ENCODE measurements around the gene APBA2. TPM values are rescaled to one million over a fixed set of nuclear protein-coding genes. Genes with fewer than 3 reads are reported as not detected.

The APBA2 gene
- total RNA-seq, 1 donor from 2014 or later, result 35.8 TPM

DNA sequence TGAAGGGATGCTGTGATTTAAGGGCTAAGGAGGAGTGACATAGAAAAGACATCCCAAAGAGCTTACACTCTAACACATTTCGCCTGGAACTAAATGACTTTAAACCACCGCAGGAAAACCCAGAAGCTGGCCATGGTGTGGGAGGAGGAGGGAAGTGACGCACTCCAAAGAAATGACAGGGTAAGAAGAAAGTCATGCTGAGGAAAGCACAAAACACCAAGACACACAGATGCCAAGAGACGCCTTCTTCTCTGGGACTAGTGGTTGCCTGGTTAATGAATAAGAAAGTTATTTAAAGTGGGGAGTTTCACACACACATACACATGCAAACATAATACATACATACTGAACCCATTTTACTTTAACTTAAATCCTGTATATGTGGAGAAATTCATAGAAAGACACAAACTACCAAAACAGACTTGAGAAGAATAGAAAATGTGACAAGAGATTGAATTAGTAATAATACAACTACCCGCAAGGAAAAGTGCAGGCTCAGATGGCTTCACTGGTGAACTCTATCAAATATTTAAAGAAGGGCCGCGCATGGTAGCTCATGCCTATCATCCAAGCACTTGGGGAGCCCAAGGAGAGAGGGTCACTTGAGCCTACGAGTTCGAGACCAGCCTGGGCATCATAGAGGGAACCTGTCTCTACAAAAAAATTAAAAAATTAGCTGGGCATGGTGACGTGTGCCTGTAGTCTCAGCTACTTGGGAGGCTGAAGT lies 258.3 kb downstream of the APBA2 start:
- no peak for TF ChIP-seq CTCF (IDR thresholded peaks at IDR 0.05)
- no peak for TF ChIP-seq EZH2 (IDR thresholded peaks at IDR 0.05)
- TF ChIP-seq EZH2phosphoT487 (IDR thresholded peaks at IDR 0.05), result no peak
- Mint-ChIP-seq H3K27me3 (ENCODE audit: insufficient read depth, low read depth) (peaks cover 6% of the 10 kb centered on the region), H3K4me3 (no peak overlapping the region), H3K36me3 (peaks cover 2% of the 10 kb centered on the region), H3K27ac (no peak overlapping the region), H3K4me1 (peaks cover 32% of the 10 kb centered on the region), H3K9me3 (peaks cover 2% of the 10 kb centered on the region)
- H3K27ac ChIP-seq, result no peak overlapping the region
- no peak overlapping the region for H2AFZ ChIP-seq (replicated peaks)
- no peaks in the 10 kb centered on the region for H3K79me2 ChIP-seq (ENCODE audit: low read depth)
- peaks cover 7% of the 10 kb centered on the region for H3K4me1 ChIP-seq
- H3F3A ChIP-seq (ENCODE audit: low read depth), result no peaks in the 10 kb centered on the region
- H3K9me3 ChIP-seq (ENCODE audit: low read depth), result no peaks in the 10 kb centered on the region
- H3K27me3 ChIP-seq, result peaks cover 4% of the 10 kb centered on the region
- no peak for DNase-seq (ENCODE audit: low spot score)
- H3K9ac ChIP-seq, result no peak overlapping the region
- no peaks in the 10 kb centered on the region for H3K36me3 ChIP-seq
- no peak overlapping the region for H3K4me2 ChIP-seq
- H4K20me1 ChIP-seq (ENCODE audit: low read depth), result no peaks in the 10 kb centered on the region
- no peak overlapping the region for H3K4me3 ChIP-seq

DNA sequence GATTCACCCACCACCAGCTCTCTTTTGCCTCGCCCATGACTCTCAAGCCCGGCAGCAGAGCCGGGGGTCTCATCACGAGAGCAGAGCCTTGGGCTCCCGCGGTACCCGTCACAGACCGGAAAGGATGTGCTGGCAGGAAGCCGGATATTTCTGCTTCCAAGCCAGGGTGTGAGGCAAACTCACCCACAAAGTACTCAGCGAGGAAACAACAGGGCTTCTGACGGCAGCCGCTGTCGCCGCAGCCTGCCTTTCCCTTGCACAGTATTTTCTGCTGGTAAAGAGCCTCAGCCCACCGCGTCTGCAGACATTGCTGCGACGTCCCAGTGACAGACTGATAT lies 263.9 kb downstream of the APBA2 start:
- TF ChIP-seq EZH2phosphoT487 (IDR thresholded peaks at IDR 0.05) (no peak), CTCF (IDR thresholded peaks at IDR 0.05) (no peak), EZH2 (IDR thresholded peaks at IDR 0.05) (no peak)
- Histone ChIP-seq H3K9ac (no peak overlapping the region), H4K20me1 (ENCODE audit: low read depth) (no peaks in the 10 kb centered on the region), H3K4me1 (no peaks in the 10 kb centered on the region), H3K4me3 (no peak overlapping the region), H3K79me2 (ENCODE audit: low read depth) (no peaks in the 10 kb centered on the region), H3K4me2 (no peak overlapping the region), H3F3A (ENCODE audit: low read depth) (no peaks in the 10 kb centered on the region), H3K27me3 (no peaks in the 10 kb centered on the region), H3K9me3 (ENCODE audit: low read depth) (peaks cover 5% of the 10 kb centered on the region), H3K27ac (no peak overlapping the region), H2AFZ (replicated peaks) (no peak overlapping the region), H3K36me3 (no peaks in the 10 kb centered on the region)
- Mint-ChIP-seq H3K36me3 (peaks cover 6% of the 10 kb centered on the region), H3K9me3 (peaks cover 4% of the 10 kb centered on the region), H3K27ac (no peak overlapping the region), H3K4me1 (no peaks in the 10 kb centered on the region), H3K4me3 (no peak overlapping the region), H3K27me3 (ENCODE audit: insufficient read depth, low read depth) (no peaks in the 10 kb centered on the region)
- DNase-seq (ENCODE audit: low spot score), result no peak

- H3K4me3 Mint-ChIP-seq, result no peak overlapping the region
Observed at GRCh38 chr15:29150515-29151483, 265.0 kb downstream of the APBA2 start.

More at GRCh38 chr15:29150515-29151483, 265.0 kb downstream of the APBA2 start:
- Mint-ChIP-seq H3K36me3 (peaks cover 6% of the 10 kb centered on the region), H3K27me3 (ENCODE audit: insufficient read depth, low read depth) (no peaks in the 10 kb centered on the region), H3K9me3 (peaks cover 4% of the 10 kb centered on the region), H3K27ac (no peak overlapping the region), H3K4me1 (no peaks in the 10 kb centered on the region)
- Histone ChIP-seq H3K79me2 (ENCODE audit: low read depth) (no peaks in the 10 kb centered on the region), H3K27me3 (no peaks in the 10 kb centered on the region), H2AFZ (replicated peaks) (no peak overlapping the region), H3F3A (ENCODE audit: low read depth) (no peaks in the 10 kb centered on the region), H3K27ac (no peak overlapping the region), H3K9ac (no peak overlapping the region), H4K20me1 (ENCODE audit: low read depth) (no peaks in the 10 kb centered on the region), H3K4me1 (no peaks in the 10 kb centered on the region), H3K4me2 (no peak overlapping the region), H3K4me3 (no peak overlapping the region), H3K36me3 (no peaks in the 10 kb centered on the region), H3K9me3 (ENCODE audit: low read depth) (peaks cover 5% of the 10 kb centered on the region)
- DNase-seq (ENCODE audit: low spot score), result no peak
- no peak for TF ChIP-seq EZH2phosphoT487 (IDR thresholded peaks at IDR 0.05)
- TF ChIP-seq EZH2 (IDR thresholded peaks at IDR 0.05), result no peak
- no peak for TF ChIP-seq CTCF (IDR thresholded peaks at IDR 0.05)
